Measurements from ENCODE around the gene FCRL6. TPM values are rescaled to one million over a fixed set of nuclear protein-coding genes. Genes with fewer than 3 reads are reported as not detected.

The FCRL6 gene, protein sequence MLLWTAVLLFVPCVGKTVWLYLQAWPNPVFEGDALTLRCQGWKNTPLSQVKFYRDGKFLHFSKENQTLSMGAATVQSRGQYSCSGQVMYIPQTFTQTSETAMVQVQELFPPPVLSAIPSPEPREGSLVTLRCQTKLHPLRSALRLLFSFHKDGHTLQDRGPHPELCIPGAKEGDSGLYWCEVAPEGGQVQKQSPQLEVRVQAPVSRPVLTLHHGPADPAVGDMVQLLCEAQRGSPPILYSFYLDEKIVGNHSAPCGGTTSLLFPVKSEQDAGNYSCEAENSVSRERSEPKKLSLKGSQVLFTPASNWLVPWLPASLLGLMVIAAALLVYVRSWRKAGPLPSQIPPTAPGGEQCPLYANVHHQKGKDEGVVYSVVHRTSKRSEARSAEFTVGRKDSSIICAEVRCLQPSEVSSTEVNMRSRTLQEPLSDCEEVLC
- not detected for total RNA-seq

DNA sequence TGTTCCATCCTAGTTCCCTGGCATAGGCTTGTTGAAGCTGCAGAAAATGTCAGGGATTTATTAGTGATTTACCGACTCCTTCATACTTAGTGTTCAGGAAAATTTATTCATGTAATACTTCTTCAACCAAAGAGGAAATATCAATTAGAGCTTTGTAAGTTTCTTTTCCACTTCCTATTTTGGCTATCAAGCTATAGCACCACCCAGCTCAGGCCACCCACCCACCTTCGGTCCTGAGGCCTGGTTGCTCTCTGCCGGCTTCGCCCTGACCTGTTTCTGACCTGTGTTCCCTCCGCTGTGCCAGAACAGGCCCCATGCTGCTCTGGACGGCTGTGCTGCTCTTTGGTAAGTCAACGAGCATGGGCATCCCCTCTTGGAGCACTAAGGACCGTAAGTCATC lies at the start of gene FCRL6:
FCRL6 (plus strand) TSS at position 250 of the 400 bp plus-strand sequence; CDS start at position 315, 65 bp downstream.

DNA sequence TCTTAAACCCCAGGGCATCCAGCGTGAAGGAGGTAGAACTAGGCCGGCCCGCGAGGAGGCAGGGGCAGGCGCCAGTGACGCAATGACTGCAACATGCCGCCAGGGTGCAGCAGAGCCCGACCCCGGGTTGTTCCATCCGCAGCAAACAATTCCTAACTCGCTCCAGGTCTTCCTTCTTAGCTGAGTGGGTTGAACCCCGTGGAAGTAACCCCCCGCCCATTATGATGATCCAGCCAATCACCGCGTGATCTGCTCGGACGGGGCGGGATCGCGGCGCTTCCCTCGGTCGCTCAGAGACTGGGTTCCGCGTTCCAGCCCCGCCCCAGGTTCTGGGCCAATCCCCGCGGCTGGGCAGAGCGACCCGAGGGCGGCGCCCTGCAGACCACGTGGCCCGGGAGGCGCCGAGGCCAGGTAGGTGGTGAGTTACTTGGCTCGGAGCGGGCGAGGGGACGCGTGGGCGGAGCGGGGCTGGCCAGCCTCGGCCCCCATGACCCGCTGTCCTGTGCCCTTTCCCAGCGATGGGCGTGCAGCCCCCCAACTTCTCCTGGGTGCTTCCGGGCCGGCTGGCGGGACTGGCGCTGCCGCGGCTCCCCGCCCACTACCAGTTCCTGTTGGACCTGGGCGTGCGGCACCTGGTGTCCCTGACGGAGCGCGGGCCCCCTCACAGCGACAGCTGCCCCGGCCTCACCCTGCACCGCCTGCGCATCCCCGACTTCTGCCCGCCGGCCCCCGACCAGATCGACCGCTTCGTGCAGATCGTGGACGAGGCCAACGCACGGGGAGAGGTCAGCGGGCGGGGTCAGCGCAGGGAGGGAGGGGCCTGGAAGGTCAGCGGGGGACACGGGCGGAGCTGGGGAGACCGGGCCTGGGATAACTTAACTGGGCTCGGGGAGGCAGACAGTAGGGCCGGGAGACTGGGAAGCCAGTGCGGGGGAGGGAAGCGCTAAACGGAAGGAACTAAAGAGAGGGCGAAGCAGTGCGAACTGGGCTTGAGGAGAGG lies 21.3 kb upstream of the FCRL6 start, which contains the start of gene DUSP23:
DUSP23 (plus strand) TSS at position 380 of the 1,000 bp plus-strand sequence; CDS start at position 519, 139 bp downstream.

DNA sequence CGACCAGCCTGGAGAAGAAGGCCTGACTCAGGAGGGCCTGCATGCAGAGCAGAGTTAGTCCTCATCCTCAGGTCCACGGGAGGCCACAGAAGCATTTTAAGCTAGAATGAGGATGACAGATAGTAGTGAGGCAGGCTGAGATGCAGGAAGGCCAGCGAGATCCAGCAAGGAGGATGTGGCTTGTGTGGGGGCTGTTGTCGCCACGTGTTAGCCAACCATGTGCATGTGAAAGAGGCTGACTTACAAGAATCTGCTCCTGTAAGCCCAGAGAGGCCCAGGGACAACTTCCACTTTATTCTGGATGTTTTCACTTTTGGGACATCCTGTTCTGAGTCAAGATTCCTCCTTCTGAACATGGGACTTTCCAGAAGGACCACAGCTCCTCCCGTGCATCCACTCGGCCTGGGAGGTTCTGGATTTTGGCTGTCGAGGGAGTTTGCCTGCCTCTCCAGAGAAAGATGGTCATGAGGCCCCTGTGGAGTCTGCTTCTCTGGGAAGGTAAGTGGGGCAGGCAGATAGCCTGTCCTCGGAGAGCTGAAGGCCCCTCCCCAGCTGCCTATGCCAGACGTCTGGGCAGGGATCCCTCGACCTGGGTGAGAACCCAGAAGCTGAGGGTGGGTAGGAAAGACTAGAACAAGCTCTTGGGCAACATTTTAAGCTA lies 24.4 kb downstream of the FCRL6 start, which contains the start of gene SLAMF8:
SLAMF8 (plus strand) TSS at position 433 of the 661 bp plus-strand sequence; CDS start at position 459, 26 bp downstream.

DNA sequence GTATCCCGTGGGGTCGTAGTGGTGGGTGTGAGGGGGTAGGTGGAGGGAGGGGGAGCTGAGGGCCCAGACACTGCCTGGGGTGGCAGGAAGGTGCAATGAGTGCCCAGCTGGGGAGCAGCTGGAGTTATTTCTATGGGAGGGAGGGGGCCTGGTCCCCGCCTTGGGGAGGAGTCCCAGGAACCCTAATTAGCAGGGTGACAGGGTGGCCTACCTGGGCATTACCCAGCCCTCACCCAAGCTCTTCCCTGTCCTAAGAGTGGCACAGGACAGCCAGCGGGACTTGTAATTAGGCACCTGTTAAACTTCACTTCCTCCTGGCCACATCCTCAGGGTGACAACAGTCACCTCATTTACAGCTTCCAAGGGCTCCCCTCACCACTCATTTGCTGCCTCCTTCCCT lies 60.4 kb downstream of the FCRL6 start, which contains the start of gene VSIG8:
VSIG8 (minus strand) TSS at position 101 of the 400 bp plus-strand sequence. CDS start 136 bp downstream, outside the sequence.

Small RNA genes within 50 kb of the gene (small RNA-seq; reads per million reads assigned to genes)
- 0.09 reads per million for gene RF00570 (ENCODE audit: low replicate concordance)

Other genes with a start within 250 kb of the FCRL6 start
- gene APCS, start 214.5 kb upstream of the FCRL6 start, total RNA-seq: not detected
- not detected for gene CRP, start 87.8 kb upstream of the FCRL6 start, total RNA-seq
- gene DUSP23, start 21.4 kb upstream of the FCRL6 start, total RNA-seq: 27.0 TPM
- 0.88 TPM for gene SLAMF8, start 24.5 kb downstream of the FCRL6 start, total RNA-seq
- gene VSIG8, start 60.3 kb downstream of the FCRL6 start, total RNA-seq: 0.23 TPM
- gene CFAP45, start 97.8 kb downstream of the FCRL6 start, total RNA-seq: 0.41 TPM
- 109 TPM for gene TAGLN2, start 123.1 kb downstream of the FCRL6 start, total RNA-seq
- gene IGSF9, start 143.3 kb downstream of the FCRL6 start, total RNA-seq: 5.8 TPM
- not detected for gene SLAMF9, start 151.9 kb downstream of the FCRL6 start, total RNA-seq
- gene PIGM, start 229.6 kb downstream of the FCRL6 start, total RNA-seq: 5.7 TPM